Nucleus accumbens (tissue), 56 donors: ENCODE measurements around the gene CCDC33.

Source experiments
- DNase-seq, 56 donors: peaks; one replicate each; lab custom pipeline; 2025; lab: John Stamatoyannopoulos, UW

Gene CCDC33

GRCh38 chr15:74235962-74236361 lies at the start of gene CCDC33:
Gene CCDC33, plus strand, starts transcription at chr15:74236326. Its CDS starts 394 bp downstream, at chr15:74236720.
- DNase-seq = no peak

DNA sequence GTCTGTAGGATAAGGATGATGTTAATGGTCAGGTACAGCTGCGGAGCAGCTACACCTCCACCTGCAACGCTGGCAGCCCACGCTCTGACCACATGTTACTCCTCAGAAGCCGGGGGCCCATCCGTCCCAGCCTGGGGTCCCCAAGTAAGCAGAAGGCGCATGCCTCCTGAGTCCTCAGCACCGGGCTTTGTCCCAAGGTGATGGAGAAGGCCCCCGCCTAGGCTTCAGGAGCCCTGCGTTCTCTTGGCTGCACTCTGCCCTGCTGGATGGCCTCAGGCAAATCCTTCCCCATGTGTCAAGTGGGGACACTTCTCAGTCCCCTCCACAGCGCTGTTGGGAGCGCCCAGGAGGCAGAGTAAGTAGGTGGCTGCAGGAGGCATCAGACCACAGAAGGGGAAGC lies 47.9 kb upstream of the CCDC33 start:
- DNase-seq = no peak

DNA sequence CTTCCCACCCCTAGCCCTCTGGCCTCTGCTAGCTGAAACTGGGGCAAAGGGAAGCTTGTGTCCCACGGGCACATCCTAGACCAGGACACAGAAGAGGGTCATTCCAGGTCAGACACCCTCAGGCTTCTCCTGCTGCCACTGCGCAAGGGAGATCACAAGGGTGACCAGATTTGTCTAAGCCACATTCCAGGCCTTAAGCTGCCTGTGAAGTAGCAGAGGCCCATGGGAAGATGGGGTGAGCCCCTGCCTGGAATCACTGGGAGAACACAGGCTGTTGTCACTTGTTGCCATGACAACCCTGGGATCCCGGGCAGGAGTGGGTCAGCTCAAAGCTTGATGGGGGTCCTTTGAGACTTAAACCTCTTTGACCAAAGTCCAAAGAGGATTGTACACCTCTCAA lies 44.3 kb upstream of the CCDC33 start:
- no peak for DNase-seq

DNA sequence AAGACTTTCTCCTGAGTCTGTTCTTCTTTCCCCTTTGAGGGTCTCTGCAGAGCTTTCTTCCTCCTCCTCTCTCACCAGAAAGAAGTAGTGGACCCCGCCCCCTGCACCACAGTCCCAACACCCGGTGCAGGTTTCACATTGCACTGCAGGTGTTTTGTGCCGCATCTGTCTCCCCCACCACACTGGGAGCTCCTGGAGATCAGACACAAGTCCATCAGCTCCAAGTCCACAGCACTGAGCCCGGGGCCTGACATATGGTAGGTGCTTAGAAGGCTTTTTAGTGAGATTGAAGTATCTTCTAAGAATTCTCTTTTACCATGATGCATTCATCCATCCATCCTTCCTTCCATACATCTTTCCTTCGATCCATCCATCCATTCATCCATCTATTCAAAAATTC lies 43.4 kb upstream of the CCDC33 start:
- DNase-seq = no peak

GRCh38 chr15:74193299-74193718 lies 42.8 kb upstream of the CCDC33 start:
- DNase-seq = peak in 1 of 56 donors; percentile 16

GRCh38 chr15:74193905-74194304 lies 42.2 kb upstream of the CCDC33 start:
- DNase-seq = no peak

- no peak for DNase-seq
Measured at GRCh38 chr15:74194572-74195559, 41.3 kb upstream of the CCDC33 start.

- DNase-seq = peak in 12 of 56 donors; percentile 5 to 52 (median 14)
Measured at GRCh38 chr15:74196175-74196574, 40.0 kb upstream of the CCDC33 start.

GRCh38 chr15:74197176-74197965 lies 38.8 kb upstream of the CCDC33 start:
- DNase-seq = no peak

- no peak for DNase-seq
Measured at GRCh38 chr15:74199297-74199652, 36.9 kb upstream of the CCDC33 start.

DNA sequence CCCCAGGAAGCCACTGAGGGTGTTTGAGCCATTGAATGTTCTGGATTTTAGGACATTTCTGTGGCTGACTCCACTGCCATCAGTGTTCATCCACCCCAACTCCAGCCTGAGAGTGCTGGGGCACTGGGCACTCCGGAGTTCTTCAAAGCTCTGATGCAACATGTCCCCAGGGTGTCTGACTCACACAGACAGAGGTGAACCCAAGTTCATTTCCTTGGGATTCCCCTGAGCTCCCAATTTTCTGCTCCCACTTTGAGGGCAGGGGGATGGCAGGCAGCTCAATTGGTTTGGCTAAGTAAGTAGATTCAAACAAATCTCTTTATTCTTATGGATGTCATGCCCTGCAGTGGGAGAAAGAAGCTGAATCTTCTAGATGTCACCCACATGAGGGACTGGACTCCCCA lies 35.7 kb upstream of the CCDC33 start:
- no peak for DNase-seq

DNA sequence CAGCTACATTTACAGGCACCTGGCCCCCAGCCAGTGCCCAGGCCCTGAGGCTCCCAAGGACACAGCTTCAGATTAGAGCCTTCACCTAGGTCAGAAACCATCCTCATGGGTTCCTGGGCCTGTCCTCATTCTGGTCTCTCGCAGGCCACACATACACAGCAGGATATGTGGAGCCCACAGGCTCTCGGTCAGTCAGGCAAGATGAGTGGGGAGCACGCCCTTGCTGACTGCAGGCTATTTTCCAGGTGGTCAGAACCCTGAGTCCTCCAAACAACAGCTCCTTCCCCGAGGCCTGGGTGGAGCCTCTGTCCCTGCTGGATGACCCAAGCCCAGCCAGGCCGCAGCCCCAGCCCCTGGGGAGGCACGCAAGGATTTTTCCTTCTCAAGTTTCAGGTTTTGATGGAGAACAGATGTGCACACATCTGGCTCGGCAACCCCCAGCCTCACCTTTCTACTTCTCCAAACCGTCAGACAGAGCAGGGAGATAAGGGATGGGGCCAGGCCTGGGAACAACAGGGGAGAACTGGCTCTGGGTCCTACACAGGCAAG lies 35.2 kb upstream of the CCDC33 start:
- DNase-seq = no peak

- DNase-seq = no peak
Measured at GRCh38 chr15:74201710-74202420, 34.3 kb upstream of the CCDC33 start.

DNA sequence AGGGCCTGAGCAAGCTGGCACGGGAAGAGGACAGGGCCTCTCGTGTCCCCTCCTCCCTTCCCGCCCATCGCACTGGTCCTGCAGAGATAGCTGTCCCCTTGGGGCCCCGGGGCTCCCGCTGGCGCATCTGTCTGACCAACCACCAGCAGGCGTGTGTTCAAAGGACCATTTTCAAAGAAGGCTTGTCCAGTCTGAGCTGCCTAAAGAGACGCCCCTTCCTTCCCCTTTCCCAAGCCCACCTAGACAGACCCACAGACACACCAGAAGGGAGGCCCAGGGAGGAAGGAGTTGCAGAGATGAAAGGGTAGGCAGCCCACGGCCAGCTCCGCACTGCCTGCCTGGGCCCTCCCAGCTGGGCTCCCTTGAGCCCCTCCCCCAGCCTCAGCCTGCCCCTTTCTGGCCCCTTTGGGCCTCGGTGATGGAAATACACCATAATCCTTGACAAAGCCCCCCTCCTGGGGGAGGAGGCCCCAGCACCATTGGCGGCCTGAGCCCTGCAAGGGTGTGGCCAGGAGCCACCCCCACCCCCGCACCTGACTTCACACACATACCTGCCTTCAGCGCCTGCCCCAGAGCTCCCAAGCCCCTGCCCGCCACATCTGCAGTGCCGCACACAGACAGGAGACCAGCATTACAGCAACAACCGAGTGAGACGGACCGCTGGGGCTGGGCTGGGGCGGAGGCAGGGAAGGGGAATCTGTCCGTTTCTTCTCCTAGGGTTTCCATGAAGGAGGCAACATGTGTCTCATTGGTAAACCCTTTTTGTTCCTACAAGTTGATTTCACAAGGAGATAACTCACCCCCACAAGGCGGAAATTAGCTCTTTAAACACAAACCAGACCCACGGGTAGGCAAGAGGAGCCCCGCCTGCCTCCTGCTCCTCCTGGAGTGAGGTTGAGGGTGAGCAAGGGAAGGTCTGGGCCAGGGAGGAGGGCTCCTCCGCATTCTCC lies 33.4 kb upstream of the CCDC33 start, which contains the start of gene STRA6:
STRA6 (minus strand) TSS at position 336 of the 950 bp plus-strand sequence. CDS start 520 bp downstream, outside the sequence.
- DNase-seq = no peak

- DNase-seq = peak in 3 of 56 donors; percentile 2 to 23 (median 17)
Measured at GRCh38 chr15:74203914-74204431, 32.2 kb upstream of the CCDC33 start.

DNA sequence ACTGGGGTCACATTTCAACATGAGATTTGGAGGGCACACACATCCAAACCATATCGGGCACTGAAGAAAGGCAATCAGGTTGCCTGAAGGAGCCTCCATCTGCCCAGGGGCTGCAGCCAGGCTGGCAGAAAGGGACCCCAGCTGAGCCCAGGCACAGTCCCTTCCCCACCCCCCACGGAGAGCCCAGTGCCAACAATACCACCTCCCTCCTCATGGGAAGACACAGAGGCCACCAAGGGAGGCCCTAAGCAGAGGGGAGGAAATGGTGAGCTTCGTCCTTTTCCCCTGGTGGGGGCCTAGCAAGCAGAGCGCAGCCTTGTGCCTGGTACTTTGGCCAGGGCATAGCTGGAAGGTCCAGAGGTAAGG lies 30.6 kb upstream of the CCDC33 start:
- no peak for DNase-seq

DNA sequence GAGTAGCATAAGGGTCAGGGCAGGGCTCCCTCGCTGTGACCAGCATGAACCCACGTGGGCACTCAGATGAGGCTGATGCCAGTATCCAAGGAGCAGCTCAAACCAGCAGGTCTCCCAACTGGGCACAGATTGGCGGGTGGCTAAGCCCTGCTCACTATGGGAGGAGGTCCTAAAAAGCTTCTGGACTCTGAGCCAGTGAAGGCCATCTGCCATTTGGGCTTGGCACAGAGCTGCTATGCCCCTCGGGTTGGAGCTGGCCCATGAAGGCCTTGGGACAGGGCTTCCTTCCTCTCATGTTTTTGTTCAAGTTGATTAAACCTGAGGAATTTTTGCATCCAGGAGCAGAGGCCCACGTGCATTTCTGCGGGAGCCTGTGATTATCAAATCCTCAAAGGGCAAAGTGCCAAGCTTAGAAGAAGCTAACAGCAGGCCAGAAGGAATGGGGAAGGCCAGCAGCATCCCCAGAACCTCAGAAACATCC lies 29.3 kb upstream of the CCDC33 start:
- DNase-seq = peak in 7 of 56 donors; percentile 5 to 25 (median 16)

- DNase-seq = no peak
Measured at GRCh38 chr15:74207652-74208440, 28.3 kb upstream of the CCDC33 start.
